T-helper 9 cell (primary cell): ENCODE results near the gene ACO2.

Source experiments
- DNase-seq: peaks from one replicate; pipeline ENCODE4 v3.0.0-alpha.2; 2020

ACO2 gene

DNA sequence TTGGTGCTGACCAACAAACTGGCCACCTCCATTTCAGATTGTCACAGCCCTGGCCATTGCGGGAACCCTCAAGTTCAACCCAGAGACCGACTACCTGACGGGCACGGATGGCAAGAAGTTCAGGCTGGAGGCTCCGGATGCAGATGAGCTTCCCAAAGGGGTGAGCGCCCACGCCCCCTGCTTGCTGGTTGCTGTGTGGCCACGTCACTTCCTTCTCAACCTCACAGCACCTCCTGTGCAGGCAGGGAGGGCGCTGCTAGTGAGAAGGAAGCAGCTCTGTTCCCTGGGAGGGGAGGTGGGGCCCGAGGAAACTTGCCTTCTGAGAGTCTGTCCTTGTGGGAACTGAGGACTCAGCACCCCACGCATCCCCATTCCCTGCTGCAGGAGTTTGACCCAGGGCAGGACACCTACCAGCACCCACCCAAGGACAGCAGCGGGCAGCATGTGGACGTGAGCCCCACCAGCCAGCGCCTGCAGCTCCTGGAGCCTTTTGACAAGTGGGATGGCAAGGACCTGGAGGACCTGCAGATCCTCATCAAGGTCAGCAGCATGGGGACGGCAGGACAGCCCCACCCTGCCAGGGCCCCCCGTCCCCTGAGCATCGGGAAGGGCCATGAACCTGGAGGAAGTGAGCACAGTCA, 56.0 kb downstream of the ACO2 start:
- peak; percentile 41 for DNase-seq

- DNase-seq = no peak
Measured at GRCh38 chr22:41525450-41526225, 56.7 kb downstream of the ACO2 start.

DNA sequence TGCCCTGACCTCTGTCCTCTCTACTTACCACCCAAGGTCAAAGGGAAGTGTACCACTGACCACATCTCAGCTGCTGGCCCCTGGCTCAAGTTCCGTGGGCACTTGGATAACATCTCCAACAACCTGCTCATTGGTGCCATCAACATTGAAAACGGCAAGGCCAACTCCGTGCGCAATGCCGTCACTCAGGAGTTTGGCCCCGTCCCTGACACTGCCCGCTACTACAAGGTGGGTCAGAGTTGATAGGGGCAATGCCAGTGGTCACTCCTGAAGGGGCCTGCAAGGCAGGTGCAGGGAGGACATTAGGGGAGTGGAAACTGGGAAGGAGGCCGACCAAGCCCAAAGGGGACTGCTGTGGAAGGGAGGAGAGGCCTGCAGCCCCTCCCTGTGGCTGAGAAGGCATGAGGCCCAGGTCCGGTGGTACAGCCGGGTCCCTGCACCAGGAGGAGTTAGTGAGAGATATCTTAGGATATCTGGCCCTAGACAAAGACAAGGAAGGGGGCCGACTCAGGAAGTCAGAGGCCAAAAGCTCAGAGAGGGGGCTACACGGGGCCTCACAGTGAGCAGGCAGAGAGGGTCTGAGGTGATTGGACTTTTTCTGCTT, 57.4 kb downstream of the ACO2 start:
- no peak for DNase-seq

DNA sequence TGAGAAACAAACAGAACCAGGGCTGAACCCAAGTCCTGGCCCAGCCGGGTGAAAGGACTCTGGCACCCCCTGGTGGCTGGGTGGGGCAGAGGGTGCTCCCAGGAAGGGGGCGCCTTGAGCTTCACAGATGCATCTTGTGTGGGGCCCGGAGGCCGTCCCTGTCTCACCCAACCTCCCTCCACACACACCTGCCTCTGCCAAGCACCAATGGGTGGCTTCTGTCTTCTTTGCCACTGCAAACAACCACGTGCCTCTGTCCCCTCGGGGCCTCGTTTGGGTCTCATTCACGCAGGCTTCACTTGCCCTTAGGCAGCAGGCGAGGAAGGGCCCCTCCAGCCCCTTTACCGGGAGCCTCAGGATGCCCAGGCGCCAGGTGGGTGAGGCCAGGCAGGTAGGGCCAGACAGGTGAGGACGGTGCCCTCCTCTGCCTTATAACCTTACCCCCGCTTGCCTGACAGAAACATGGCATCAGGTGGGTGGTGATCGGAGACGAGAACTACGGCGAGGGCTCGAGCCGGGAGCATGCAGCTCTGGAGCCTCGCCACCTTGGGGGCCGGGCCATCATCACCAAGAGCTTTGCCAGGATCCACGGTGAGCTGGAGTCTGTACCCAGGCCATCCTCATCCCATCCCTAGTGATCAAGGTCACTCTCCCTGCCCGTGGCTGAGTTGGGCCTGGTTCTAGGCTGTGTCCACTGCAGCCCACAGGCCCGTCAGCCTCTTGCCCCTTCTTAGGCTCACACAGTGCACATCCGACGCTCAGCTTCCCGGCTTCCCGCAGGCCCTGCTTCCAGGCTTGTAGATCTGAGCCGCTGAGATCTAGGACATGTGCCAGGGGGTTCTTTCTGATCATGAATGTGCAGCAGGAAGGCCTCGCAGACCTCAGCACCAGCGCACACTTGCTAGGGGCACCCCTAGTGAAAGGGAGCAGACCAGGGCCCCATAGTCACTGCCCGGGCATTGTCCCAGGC, 58.2 kb downstream of the ACO2 start:
- DNase-seq = peak; percentile 76

GRCh38 chr22:41528132-41528766, 59.3 kb downstream of the ACO2 start:
- DNase-seq = no peak

GRCh38 chr22:41528938-41529561, 60.1 kb downstream of the ACO2 start:
- no peak for DNase-seq

DNA sequence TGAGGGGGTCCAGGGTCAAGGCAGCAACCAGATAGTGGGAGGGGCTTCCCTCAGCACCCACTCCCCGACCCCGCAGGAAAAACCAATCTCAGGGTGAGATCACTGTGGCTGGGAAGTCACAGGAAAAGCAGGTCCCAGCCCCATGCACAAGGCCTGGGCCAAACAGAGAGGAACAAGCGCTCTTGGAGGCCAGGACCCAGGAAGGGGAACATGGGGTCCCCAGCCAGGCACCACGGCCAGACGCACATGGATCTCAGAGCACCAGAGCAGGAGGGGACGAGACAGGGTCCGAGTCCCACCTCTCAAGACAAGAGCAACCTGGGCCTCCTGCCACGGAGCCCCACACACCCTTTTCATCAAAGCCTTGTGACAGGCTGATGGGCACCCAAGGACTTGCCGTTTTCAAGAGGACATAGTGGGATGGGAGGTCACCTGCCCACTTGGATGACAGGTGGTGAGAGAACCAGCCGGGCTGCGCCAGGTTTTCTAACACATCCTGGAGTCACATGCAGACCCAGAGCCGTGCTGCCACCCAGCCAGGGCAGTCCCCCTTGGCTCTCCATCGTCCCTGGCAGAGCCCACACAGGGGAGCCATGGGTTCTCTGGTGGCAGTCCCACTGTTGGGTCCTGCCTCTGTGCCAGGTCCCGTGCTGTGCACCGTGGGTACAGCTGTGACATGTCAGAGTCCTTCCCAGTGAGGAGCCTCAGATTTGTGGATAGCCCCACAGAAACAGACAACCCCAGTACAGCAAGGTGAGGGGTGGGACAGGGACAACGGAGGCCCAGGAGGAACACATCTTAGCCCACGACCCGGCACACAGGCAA, 62.2 kb downstream of the ACO2 start:
- DNase-seq = no peak

GRCh38 chr22:41531715-41532477, 63.0 kb downstream of the ACO2 start:
- no peak for DNase-seq

- DNase-seq = peak; percentile 70
Measured at GRCh38 chr22:41532908-41533825, 64.2 kb downstream of the ACO2 start.

GRCh38 chr22:41534219-41534618, 65.3 kb downstream of the ACO2 start:
- no peak for DNase-seq

- no peak for DNase-seq
Measured at GRCh38 chr22:41535244-41535643, 66.3 kb downstream of the ACO2 start.

GRCh38 chr22:41537203-41537602, 68.3 kb downstream of the ACO2 start:
- DNase-seq = no peak

DNA sequence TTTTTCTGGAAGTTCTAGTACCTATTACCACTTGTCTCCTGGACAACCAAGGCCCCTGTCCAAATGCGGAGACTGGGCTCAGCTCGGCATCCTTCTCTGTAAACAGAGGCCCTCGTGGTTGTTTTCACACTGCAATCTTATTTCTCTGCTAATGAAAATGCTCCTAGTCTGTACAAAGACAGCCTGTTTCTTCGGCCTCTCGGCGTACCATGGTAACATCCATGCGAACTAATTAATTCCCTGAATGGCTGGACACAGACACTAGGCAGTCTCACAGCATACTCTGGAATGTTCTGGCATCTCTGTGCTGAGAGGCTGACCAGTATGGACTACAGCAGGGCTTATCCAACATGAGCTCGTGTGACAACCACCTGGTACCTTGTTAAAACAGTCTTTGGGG, 69.7 kb downstream of the ACO2 start:
- no peak for DNase-seq

GRCh38 chr22:41539146-41540005, 70.5 kb downstream of the ACO2 start:
- DNase-seq = no peak

DNA sequence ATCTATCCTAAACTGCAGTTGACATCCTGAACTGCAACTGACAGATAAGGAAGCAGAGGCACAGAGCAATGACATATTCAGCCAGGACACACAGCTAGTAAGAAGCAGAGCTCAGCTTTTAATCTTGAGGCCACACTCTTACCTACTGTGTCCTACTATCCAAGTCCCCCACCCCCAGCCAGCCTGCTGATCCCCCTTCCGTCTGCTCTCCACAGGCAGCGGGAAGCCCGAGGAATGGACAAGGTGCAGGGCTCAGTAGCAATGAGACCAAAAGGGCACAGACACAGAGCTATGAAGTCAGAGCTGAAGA, 71.0 kb downstream of the ACO2 start:
- DNase-seq = no peak

GRCh38 chr22:41540365-41540764, 71.4 kb downstream of the ACO2 start:
- no peak for DNase-seq

DNA sequence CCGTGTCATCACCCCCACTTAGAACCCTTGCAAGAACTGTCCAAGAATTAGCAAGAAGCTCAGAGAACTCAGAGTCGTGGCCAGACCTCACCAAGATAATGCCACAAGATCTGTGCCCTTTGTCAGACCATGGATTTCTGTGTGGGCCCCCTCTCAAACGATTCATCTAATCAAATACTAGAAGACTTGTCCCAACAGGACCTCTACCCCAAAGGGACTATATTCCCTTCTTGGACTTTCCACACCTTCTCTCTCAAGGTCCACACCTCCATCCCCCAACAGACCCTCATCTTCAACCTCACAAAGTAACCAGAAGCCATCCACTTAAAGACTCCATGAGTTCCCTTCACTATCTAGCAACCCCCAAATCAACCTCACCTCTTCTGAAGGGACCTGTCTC, 72.6 kb downstream of the ACO2 start:
- no peak for DNase-seq

- no peak for DNase-seq
Measured at GRCh38 chr22:41542224-41542623, 73.3 kb downstream of the ACO2 start.
